PFSK-1 (cell line): Measurements from ENCODE around the gene CCSER2.

Source experiments
- FOXP2 ChIP-seq: optimal IDR thresholded peaks from 2 replicates; pipeline ENCODE3; 2011; ENCODE audit warnings: borderline replicate concordance, control low read depth, inconsistent platforms; ENCODE audit not compliant: insufficient read depth; ENCODE audit errors: extremely low read length, extremely low read depth
- POLR2AphosphoS5 ChIP-seq: IDR thresholded peaks from 2 replicates; pipeline ENCODE4 v1.6.1; 2012; ENCODE audit warnings: low read depth, mild to moderate bottlenecking, control low read depth, low read length, moderate library complexity
- SIN3A ChIP-seq: IDR thresholded peaks from 2 replicates; pipeline ENCODE4 v1.6.1; 2012; ENCODE audit warnings: mild to moderate bottlenecking, low read length, moderate library complexity, borderline replicate concordance; ENCODE audit not compliant: insufficient read depth
- TAF1 ChIP-seq: IDR thresholded peaks from 2 replicates; pipeline ENCODE4 v1.6.1; 2012; ENCODE audit warnings: low read length, control low read depth, borderline replicate concordance; ENCODE audit not compliant: insufficient read depth
- TF ChIP-seq, protein P1 (sequence below), 2 experiments: IDR thresholded peaks; 2 replicates each; pipeline versions ENCODE4 v1.6.1 to v1.8.0; 2011 to 2012; ENCODE audit warnings: low read depth in 2 of 2, low read length in 2 of 2, control low read depth in 1 of 2, inconsistent platforms in 1 of 2, mild to moderate bottlenecking in 1 of 2, moderate library complexity in 1 of 2; ENCODE audit not compliant: insufficient read depth in 1 of 2

CCSER2 gene

DNA sequence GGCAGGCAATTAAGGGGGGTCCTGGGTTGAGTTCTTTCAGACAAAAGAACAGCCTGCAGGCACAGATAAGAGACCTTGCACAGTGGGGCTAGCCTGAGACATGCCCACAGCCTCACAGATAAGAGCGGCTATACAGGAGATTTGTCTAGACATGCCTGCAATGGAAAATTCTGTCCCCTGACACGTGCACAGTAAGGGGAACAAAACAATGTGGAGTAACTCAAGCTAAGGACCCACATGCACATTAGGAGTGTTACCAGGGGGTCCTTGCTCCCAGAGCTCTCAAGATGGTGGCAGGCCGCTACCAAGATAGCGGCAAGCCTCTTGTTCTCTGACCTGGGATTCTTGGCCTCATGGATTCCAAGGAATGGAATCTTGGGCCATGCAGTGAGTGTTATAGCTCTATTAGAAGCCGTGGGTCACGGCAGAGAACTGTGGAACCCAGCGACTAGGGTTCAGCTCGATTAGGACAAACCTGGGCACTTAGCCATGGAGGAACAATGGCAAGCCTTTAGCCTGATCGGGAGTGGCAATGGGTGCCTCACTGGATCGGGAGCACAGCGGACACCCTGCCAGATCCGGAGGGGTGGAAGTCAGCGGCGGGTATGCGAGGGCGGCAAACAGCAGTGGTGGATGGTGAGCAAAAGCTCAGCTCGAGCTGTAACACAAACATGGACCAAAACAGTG is 196.9 kb downstream of the CCSER2 start:
- TF ChIP-seq TAF1 (no peak), FOXP2 (no peak), SIN3A (no peak), POLR2AphosphoS5 (no peak)
- TF ChIP-seq, protein P1, sequence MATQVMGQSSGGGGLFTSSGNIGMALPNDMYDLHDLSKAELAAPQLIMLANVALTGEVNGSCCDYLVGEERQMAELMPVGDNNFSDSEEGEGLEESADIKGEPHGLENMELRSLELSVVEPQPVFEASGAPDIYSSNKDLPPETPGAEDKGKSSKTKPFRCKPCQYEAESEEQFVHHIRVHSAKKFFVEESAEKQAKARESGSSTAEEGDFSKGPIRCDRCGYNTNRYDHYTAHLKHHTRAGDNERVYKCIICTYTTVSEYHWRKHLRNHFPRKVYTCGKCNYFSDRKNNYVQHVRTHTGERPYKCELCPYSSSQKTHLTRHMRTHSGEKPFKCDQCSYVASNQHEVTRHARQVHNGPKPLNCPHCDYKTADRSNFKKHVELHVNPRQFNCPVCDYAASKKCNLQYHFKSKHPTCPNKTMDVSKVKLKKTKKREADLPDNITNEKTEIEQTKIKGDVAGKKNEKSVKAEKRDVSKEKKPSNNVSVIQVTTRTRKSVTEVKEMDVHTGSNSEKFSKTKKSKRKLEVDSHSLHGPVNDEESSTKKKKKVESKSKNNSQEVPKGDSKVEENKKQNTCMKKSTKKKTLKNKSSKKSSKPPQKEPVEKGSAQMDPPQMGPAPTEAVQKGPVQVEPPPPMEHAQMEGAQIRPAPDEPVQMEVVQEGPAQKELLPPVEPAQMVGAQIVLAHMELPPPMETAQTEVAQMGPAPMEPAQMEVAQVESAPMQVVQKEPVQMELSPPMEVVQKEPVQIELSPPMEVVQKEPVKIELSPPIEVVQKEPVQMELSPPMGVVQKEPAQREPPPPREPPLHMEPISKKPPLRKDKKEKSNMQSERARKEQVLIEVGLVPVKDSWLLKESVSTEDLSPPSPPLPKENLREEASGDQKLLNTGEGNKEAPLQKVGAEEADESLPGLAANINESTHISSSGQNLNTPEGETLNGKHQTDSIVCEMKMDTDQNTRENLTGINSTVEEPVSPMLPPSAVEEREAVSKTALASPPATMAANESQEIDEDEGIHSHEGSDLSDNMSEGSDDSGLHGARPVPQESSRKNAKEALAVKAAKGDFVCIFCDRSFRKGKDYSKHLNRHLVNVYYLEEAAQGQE (IDR thresholded peaks at IDR 0.05; ENCODE audit: insufficient read depth in 1 of 2, low read depth in 2 of 2, low read length in 2 of 2) = no peak

GRCh38 chr10:84530724-84531325 is 202.4 kb downstream of the CCSER2 start:
- TF ChIP-seq POLR2AphosphoS5 (no peak), SIN3A (no peak), FOXP2 (no peak), TAF1 (no peak)
- TF ChIP-seq, protein P1 (IDR thresholded peaks at IDR 0.05; ENCODE audit: insufficient read depth in 1 of 2, low read depth in 2 of 2, low read length in 2 of 2) = no peak

DNA sequence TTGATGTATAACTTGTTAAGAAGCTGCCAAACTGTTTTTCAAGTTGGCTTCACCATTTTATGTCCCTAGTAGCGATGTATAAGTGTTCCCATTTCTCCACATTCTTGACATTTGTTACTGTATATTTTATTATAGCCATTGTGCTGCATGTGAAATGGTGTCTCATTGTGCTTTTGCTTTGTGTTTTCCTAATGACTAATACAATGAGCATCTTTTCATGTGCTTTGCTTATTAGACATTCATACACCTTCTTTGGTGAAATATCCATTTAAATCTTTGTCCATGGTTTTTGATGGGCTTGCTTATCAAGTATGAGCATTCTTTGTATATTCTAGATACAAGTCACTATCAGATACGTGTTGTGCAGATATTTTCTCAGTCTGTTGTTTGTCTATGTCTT is 203.0 kb downstream of the CCSER2 start:
- TF ChIP-seq POLR2AphosphoS5 (no peak), TAF1 (no peak), FOXP2 (no peak), SIN3A (no peak)
- TF ChIP-seq, protein P1 (IDR thresholded peaks at IDR 0.05; ENCODE audit: insufficient read depth in 1 of 2, low read depth in 2 of 2, low read length in 2 of 2) = no peak

GRCh38 chr10:84534168-84534567 is 205.8 kb downstream of the CCSER2 start:
- TF ChIP-seq SIN3A (no peak), TAF1 (no peak), FOXP2 (no peak), POLR2AphosphoS5 (no peak)
- TF ChIP-seq, protein P1 (IDR thresholded peaks at IDR 0.05; ENCODE audit: insufficient read depth in 1 of 2, low read depth in 2 of 2, low read length in 2 of 2) = no peak
